AML-193 (cell line): ENCODE measurements around the gene NT5DC3.
"Not testable (repeated sequence)": the region's sequence is repeated elsewhere in the genome, so short reads cannot be mapped to it uniquely, and the experiment has no call there.

Experiments used
- DNase-seq, 2 experiments: peaks; one replicate each; lab custom pipeline; 2025; lab: John Stamatoyannopoulos, UW

Gene NT5DC3

DNA sequence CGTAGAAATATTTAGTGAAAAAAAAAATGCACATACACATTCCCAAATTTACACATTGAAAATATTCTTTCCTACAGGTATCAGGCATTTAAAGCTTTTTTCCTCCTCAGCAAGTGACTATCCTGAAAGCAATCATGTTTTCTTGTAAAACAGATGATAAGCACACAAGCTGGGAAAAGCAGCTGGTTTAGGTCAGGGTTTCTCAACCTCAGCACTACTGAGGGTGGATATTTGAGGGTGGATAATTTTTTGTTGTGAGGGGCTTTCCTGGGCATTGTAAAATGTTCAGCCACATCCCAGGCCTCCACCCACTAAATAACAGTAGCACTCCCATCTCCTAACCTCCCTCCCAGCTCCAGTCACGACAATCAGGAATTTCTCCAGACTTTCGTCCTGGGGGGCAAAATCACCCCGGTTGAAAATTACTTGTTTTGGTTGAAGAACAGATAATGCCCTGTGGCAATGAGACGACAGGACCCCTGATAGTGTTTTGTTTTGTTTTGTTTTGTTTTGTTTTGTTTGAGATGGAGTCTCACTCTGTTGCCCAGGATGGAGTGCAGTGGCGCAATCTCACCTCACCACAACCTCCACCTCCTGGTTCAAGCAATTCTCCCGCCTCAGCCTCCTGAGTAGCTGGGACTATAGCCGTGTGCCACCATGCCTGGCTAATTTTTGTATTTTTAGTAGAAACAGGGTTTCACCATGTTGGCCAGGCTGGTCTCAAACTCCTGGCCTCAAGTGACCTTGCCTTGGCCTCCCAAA, 15.0 kb upstream of the NT5DC3 start:
- DNase-seq, result no peak

DNA sequence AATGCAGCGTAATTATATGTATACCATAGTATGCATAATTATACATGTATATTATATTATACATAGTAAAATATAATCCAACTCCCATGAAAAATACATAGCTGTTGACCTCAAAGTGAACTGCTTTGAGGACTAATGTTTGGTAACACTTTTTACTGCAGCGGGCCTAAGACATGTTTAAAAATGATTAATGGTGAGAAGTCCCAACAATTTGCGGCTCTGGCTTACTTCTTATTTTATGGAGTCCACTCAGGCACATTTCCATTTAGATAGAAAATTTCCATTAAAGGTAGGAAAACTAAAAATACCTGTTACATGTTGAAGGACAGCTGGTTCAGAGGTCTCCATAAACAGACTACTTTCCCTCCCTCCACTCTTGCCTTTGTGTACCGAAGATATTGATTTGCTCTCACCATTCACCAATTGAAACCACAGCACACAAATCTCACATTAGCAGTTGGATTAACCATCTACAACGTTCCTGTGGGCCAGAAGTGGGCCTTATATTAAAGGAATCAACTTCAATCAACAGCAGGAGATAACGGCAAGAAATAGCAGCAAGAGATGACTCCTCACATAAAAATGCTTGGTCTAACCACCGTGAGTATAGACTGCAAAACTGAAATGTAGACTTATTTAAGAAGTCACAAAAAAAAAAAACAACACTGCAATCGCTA, 14.1 kb upstream of the NT5DC3 start:
- no peak for DNase-seq

DNA sequence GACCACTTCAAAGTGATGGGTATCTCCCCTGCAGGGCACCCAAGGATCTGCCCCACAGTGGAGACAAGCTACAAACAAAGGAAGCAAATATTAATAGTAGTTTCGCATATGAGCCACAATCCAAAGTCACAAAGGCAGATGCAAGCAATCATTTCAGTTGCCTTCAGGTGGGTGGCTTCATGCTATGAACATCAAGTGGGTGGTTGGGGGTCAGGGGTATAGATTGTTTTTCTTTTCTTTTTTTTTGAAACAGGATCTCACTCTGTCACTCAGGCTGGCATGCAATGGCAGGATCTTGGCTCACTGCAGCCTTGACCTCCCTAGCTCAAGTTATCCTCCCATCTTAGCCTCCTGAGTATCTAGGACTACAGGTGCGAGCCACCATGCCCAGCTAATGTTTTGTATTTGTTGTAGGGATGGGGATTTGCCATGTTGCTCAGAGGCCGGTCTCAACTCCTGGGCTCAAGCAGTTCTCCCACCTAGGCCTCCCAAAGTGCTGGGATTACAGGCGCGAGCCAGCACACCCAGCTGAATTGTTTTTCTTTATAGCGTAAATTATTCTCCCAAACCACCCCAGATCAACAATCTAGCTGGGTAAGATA, 13.4 kb upstream of the NT5DC3 start:
- DNase-seq, result no peak

DNA sequence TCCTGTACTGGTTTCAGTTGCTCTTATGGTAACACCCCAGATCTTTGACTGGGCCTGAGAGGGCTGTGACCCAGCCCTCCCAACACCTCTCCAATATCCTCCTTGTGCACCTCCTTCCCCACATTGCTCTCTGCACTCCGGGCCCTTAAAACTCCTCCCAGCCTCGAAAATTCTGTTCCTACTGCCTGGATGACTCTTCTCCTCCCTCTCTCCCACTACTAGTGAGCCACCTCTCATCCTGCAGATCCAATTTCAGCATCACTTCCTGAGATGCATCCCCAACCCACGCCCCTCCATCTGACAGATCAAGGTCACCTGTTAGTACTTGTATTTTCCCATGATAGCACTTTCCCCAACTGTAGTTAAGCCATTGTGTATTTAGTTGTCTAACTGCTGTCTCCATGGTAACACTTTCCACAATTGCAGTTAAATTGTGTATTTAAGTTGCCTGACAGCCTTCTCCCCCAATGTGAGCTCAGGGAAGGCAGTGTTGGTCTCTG, 11.5 kb upstream of the NT5DC3 start:
- DNase-seq, result no peak

DNA sequence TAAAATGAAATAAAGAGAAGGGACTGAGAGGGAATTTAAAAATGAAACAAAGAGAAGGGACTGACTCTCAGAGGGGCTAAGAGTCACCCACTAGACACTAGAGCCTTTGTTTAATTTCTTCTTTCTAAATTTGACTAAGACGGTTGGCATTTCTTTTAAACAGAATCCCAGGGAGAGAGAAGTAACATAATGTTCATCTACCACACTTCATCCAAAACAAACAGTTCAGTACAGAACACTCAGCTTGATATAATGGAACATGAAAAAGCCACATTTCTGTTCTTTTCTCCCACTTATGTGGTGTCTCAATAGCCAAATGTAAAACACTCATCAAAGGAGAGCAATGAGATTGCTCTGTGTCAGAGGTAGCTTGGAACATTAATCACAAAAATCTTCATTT, 10.1 kb upstream of the NT5DC3 start:
- DNase-seq, result no peak

DNA sequence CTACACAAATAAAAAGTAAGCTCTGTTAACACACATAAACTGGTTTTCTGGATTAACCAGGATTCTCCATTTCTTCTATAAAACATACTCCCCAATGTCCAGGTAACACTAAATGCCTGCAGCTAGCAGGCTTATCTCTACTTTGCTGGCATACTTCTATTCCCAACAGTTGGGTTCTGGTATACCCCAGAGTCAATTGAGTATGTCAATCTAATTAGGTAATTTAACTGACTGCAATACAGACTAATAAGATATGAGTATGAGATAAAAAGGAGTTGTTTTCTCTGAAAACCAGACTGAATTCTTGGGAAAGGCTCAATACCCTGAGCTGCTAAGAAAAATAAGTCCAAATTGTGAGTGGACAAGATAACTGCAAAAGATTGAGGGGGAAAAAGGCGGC, 9.4 kb upstream of the NT5DC3 start:
- no peak for DNase-seq

DNA sequence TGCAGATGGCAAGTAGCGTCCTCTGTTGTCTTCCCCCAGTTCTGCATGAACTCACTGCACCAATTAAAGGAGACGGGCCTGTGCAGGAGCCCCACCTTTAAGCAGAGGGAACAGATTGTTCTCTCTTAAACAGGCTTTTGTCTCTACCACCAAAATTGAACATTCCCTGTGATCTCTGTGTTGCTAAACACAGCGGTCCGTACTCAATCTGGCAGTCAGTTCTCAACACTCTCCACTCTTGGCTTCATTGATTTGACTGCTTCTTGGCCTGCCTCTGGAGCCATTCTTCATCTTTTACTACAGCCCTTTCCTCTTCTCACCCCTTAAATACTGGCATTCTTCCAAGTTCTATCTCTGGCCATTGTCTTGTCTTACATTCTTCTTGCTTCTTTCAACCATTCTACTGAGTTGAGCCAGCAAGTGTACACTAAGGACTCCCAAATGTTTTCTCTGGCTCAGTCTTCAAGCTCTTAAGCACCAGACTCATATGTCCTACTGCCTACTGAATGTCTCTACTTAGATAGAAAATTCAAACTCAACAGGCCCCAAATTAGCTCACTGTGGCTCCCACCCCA, 8.0 kb upstream of the NT5DC3 start:
- DNase-seq, result no peak

DNA sequence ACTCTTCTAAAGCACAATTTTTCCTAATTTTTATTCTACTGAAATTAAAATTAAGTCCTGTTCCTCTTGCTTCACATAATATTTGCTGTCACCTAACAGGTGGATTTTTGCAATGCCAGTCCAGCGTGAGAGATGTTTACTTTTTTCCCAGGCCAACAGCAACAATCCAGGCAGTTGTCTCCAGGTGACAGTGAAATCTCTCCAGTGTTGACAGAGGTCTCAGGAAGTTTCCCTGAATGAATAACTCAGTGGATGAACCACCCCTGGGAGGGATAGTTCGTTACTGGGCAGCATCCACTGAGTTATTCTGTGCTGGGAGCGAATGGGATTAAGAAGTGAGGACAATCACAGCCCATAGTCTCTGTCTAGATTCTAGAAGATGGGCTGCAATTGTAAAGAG, 7.1 kb upstream of the NT5DC3 start:
- DNase-seq, result no peak

DNA sequence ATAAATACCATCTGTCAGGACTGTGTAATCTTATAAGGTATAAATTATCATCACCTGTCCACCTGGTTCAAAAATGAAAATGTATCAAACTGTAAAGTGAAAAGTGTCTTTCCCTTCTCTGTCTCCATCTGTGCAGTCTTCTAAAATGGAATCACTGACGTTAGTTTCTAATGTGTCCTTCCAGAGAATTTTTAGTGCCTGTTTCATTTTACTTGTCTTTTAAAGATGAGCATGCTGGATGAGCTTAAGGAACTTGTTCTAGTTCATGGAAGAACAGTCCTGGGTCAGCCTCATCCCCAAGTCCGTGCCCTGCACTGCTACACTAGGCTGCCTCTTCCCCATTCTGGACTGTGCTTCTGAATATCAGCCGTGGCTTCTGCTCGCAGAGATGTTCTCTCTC, 5.4 kb upstream of the NT5DC3 start:
- no peak for DNase-seq

DNA sequence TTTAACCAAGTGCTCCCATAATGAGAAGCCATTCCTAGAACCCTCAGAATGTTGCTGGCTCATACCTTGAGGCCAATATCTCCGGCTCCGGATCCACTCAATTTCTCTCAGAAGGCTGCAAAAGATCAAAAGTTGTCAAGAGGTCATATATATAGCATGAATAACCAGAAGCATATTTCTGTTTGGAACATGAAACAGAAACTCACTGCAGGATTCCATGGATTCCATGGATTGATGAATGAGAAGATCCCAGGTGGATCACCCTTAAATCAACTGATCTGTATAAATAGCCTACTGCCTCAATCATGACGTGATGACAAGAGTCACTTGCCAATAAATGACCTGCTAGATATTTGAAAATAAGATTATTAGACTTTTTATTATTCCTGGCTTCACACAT, 3.3 kb upstream of the NT5DC3 start:
- no peak for DNase-seq

DNA sequence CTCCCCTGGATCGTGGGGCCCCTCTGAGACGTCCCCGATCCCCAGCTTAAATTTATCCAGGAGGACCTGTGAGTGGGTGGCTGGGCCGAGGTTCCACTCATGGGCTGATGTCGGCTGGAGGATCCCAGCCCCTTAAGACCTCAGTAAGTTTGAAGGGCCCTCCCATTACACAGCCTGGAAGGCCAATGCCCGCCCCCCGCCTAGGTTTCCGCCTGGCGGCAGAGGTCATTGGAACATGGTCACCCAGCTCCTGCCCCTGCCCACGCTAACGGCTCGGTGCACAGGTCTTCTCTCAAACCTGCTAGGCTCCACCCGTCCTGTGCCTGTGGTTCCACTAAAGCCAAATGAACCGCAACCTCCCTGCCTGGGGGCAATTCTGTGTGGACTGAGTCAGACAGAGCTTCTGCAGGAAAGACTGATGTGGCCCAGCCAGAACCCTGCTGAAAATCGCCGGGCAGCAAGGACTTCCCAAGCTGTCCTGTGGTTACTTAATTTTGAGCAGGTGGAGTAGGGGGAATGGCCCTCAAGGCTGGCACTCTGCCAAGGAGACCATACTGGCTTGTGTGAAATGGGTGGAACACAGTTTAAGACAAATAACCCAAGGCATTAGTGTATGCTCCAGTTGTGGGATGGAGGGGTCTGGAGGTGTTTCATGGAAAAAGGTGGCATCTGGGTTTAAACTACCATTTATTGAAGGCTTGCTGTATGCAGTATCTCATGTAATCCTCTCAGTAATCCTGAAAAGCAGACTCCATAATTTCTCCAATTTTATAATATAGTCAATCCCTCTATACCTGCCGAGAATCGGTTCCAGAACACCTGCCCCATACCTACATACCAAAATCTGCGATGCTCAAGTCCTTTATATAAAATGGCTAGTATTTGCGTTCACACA, 903 bp upstream of the NT5DC3 start:
- peak; percentile 63 to 75 for DNase-seq

DNA sequence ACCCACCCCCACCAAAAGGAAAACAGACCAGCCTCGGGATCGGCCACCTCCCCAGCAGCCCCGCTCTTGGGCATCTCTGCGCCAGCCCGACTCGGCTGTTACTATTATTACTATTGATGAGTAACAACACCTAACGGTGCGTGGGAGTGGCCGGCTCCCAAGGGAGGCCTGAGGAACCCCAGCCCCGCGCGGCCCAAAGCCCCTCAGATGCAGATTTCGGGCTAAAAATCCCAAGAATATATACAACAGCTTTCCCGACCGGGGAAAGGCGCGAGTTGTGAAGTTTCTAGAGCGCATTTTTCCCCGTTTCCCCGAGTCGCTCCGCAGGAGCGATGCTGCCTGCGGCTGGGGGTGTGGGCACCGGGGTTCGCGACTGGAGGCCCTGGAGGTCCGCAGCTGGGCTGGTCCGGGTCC, 565 bp downstream of the NT5DC3 start:
- DNase-seq, result peak in 1 of 2 experiments; percentile 7

DNA sequence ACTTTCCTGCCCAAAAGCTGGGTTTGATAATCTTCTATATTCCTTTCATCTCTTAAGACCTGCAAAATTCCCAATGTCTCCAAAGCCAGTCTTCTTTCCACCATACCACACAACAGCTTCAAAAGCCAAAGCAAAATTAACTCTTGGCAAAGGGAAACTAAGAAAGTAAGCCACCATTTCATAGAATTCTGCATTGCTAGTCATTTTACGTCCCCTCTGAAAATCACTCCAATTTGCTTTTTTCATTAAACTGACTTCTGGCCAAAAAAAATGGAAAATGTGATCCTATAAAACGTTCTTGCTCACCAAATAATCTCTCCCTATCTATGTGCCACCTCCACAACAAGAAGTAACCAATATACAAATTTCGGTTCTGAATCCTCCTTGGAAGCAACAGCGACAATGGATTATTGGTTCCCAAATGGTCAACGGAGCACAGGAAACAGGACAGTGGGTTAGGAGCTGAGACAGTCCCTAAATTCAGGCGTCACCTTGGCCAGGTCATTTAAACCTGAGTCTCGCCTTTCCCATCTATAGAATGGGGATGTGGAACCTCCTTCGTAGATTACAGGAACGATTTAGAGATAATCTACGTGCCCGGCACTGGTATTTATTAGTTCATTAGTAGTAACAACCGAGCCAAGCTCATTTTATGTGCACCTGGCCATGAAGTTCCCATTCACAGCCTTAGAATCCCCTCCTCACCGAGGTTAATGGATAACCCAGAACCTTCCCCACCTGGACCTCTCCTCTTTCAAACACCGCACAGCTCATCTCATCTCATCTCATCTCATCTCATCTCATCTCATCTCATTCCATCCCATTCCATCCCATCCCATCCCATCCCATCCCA, 1.2 kb downstream of the NT5DC3 start:
- no peak for DNase-seq

DNA sequence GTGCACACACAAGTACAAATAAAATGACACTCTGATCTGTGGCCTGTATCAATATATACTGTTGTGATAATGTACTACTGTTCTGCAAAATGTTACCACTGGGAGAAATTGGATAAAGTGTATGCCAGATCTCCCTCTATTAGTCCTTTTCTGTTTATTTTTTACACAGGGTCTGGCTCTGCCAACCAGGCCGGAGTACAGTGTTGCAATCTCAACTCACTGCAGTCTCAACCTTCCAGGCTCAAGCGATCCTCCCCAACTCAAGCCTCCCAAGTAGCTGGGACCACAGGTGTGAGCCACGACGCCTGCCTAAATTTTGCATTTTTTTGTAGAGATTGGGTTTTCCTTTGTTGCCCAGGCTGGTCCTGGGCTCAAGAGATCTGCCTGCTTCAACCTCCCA, 1.9 kb downstream of the NT5DC3 start:
- DNase-seq, result no peak

DNA sequence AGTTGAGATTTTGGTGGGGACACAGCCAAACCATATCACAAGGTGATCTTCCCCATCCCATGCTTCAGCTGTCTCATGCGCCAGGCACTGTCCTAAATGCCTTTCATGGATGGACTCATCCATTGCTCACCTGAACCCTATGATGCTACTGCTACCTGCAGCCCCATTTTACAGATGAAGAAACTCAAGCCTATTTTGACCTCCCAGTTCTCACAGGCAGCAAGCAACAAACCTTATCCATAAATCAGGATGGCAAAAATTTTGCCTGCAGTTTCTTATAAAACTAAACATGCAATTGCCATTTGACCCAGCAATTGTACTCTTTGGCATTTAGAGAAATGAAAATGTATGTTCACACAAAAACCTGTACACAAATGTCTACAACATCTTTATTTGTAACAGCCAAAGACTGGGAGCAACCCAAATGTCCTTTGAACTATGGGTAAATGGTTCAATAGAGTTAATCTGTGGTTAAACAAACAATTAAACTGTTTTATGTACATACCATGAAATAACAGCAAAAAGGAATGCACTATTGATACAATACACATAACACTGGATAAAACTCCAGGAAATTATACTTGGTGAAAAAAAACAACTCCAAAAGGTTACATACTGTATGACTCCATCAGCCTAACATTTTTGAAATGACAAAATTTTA, 2.6 kb downstream of the NT5DC3 start:
- no peak for DNase-seq

DNA sequence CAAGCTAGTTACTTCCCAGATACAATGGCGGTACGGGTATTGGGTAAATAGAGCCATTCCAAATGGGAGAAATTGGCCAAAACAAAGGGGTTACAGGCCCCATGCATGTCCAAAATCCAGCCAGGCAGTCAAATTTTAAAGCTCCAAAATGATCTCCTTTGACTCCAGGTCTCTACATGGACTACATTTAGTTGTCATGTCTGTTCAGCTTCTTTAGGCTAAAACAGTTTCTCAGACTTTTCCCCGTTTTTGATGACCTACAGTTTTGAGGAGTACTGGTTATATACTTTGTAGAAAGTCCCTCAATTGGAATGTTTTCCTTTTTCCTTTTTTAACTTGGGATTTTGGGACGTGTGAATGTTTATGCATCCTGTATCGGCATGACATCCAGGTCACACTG, 4.7 kb downstream of the NT5DC3 start:
- DNase-seq, result no peak

DNA sequence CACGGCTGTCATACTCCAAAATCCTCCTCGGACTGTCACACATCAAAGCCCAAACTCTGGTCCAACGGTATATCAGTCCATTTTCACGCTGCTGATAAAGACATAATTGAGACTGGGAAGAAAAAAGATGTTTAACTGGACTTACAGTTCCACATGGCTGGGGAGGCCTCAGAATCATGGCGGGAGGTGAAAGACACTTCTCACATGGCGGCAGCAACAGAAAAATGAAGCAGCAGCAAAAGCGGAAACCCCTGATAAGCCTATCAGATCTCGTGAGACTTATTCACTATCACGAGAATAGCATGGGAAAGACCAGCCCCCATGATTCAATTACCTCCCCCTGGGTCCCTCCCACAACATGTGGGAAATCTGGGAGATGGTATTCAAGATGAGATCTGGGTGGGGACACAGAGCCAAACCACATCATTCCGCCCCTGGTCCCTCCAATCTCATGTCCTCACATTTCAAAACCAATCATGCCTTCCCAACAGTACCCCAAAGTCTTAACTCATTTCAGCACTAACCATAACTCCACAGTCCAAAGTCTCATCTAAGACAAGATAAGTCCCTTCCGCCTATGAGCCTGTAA, 5.2 kb downstream of the NT5DC3 start:
- DNase-seq, result not testable (repeated sequence)

DNA sequence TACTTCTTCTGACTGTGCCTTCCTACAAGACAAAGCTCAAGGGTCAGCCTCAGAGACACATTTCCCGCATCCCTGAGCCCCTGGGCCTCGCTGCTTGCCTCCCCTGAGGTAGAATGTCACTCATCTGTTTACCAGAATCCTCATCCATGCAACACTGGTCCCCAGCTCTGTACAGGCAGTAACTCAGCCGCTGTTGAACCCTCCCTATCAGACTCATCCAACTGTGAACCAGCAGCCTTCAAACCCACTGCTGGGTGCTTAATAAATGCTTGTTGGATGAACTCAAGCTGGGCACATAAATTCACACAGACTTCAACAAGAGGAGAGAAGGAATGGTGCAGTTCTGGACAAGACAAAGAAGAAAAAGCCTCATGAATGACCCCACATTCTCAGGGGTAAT, 6.1 kb downstream of the NT5DC3 start:
- DNase-seq, result no peak

DNA sequence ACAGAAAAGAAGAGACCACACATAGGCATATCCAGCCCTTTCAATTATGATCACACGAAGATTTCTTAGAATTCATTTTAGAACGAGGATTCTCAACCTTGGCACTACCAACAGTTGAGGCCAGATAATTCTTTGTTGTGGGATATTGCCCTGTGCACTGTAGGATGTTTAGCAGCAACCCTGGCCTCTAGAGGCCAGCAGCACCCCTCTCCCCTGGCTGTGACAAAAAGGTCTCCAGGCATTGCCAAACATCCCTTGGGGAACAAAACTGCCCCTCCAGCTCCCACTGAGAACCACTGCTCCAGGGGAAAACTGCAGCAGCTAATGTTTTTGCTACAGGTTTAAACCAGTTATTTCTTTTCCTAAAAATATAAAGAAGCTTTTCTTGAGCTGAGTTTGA, 7.1 kb downstream of the NT5DC3 start:
- DNase-seq, result peak in 1 of 2 experiments; percentile 20
